OCI-LY1 (cell line): ENCODE results near the gene MTHFD1L.

Experiments used
- H2AFZ ChIP-seq: fragments of 200-600 bp; sonication (generic), shearing (Covaris generic); 2 replicates; pipeline ENCODE4 v1.6.0; 2014; ENCODE audit warnings: antibody characterized with exemption, mild to moderate bottlenecking, low read length
- H3F3A ChIP-seq: fragments of 200-600 bp; sonication (generic), shearing (Covaris generic); 2 replicates; pipeline ENCODE4 v1.6.0; 2014; ENCODE audit warnings: mild to moderate bottlenecking, antibody characterized with exemption, low read length, moderate library complexity; ENCODE audit not compliant: insufficient read depth
- H3K27ac ChIP-seq: fragments of 200-600 bp; sonication (generic); 2 replicates; pipeline ENCODE4 v1.5.1; 2014; ENCODE audit warnings: low read length, mixed run types, mild to moderate bottlenecking, low read depth; ENCODE audit not compliant: poor library complexity, severe bottlenecking
- H3K27me3 ChIP-seq: fragments of 200-600 bp; sonication (generic); 2 replicates; pipeline ENCODE4 v1.6.0; 2014; ENCODE audit warnings: antibody characterized with exemption, mild to moderate bottlenecking, low read length, moderate library complexity; ENCODE audit not compliant: insufficient read depth
- H3K36me3 ChIP-seq: fragments of 200-600 bp; sonication (generic); 2 replicates; pipeline ENCODE4 v1.6.1; 2014; ENCODE audit warnings: mild to moderate bottlenecking, antibody characterized with exemption, low read length, moderate library complexity, mixed read lengths; ENCODE audit not compliant: insufficient read depth
- H3K4me1 ChIP-seq: fragments of 200-600 bp; sonication (generic); 2 replicates; pipeline ENCODE4 v1.5.1; 2014; ENCODE audit warnings: mild to moderate bottlenecking, low read length, moderate library complexity; ENCODE audit not compliant: insufficient read depth, severe bottlenecking
- H3K4me2 ChIP-seq: fragments of 200-600 bp; sonication (generic), shearing (Covaris generic); 2 replicates; pipeline ENCODE4 v1.6.1; 2014; ENCODE audit warnings: low read length
- H3K4me3 ChIP-seq: fragments of 200-600 bp; sonication (generic); 2 replicates; pipeline ENCODE4 v1.5.1; 2014; ENCODE audit warnings: low read length, low read depth, mild to moderate bottlenecking, mixed read lengths; ENCODE audit not compliant: poor library complexity, severe bottlenecking
- H3K79me2 ChIP-seq: fragments of 200-600 bp; shearing (Covaris generic); 2 replicates; pipeline ENCODE4 v1.6.1; 2016; ENCODE audit warnings: mixed run types, low read length, mixed read lengths; ENCODE audit not compliant: insufficient read depth
- H3K9ac ChIP-seq: fragments of 200-600 bp; sonication (generic), shearing (Covaris generic); 2 replicates; pipeline ENCODE4 v1.6.1; 2014; ENCODE audit warnings: mild to moderate bottlenecking, low read length, mixed read lengths
- H3K9me2 ChIP-seq: fragments of 200-600 bp; sonication (generic), shearing (Covaris generic); 2 replicates; pipeline ENCODE4 v1.6.1; 2014; ENCODE audit warnings: low read depth, mild to moderate bottlenecking, low read length, mixed read lengths
- H3K9me3 ChIP-seq: fragments of 200-600 bp; shearing (Covaris generic); 2 replicates; pipeline ENCODE4 v1.6.1; 2014; ENCODE audit warnings: low read length, mixed read lengths
- H4K20me1 ChIP-seq: fragments of 200-600 bp; sonication (generic), shearing (Covaris generic); 2 replicates; pipeline ENCODE4 v1.6.0; 2016; ENCODE audit warnings: mild to moderate bottlenecking, low read length; ENCODE audit not compliant: insufficient read depth
- EZH2 ChIP-seq: fragments of 200-600 bp; sonication (generic), shearing (Covaris generic); IDR thresholded peaks from 2 replicates; pipeline ENCODE4 v1.8.0; 2017; ENCODE audit warnings: borderline replicate concordance, mixed run types, mild to moderate bottlenecking, antibody characterized with exemption, low read length, moderate library complexity, mixed read lengths
- TF ChIP-seq, protein P1 (sequence below): fragments of 200-600 bp; sonication (generic), shearing (Covaris generic); IDR thresholded peaks from 2 replicates; pipeline ENCODE4 v1.5.1; 2017; ENCODE audit warnings: mild to moderate bottlenecking, antibody characterized with exemption, low read length, moderate library complexity, mixed read lengths

Gene MTHFD1L

GRCh38 chr6:150895928-150896632, 30.6 kb downstream of the MTHFD1L start:
- TF ChIP-seq, protein P1, sequence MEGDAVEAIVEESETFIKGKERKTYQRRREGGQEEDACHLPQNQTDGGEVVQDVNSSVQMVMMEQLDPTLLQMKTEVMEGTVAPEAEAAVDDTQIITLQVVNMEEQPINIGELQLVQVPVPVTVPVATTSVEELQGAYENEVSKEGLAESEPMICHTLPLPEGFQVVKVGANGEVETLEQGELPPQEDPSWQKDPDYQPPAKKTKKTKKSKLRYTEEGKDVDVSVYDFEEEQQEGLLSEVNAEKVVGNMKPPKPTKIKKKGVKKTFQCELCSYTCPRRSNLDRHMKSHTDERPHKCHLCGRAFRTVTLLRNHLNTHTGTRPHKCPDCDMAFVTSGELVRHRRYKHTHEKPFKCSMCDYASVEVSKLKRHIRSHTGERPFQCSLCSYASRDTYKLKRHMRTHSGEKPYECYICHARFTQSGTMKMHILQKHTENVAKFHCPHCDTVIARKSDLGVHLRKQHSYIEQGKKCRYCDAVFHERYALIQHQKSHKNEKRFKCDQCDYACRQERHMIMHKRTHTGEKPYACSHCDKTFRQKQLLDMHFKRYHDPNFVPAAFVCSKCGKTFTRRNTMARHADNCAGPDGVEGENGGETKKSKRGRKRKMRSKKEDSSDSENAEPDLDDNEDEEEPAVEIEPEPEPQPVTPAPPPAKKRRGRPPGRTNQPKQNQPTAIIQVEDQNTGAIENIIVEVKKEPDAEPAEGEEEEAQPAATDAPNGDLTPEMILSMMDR = no peak
- TF ChIP-seq EZH2 = no peak
- H3F3A ChIP-seq = no peaks in the 10 kb centered on the region
- peaks cover 35% of the 10 kb centered on the region; the same call in 1 of the 2 replicates for H3K36me3 ChIP-seq
- no peak overlapping the region for H2AFZ ChIP-seq
- no peaks in the 10 kb centered on the region for H3K79me2 ChIP-seq
- H3K4me3 ChIP-seq = no peak overlapping the region
- H3K9me3 ChIP-seq = no peaks in the 10 kb centered on the region
- H3K27me3 ChIP-seq = no peaks in the 10 kb centered on the region
- no peak overlapping the region for H3K9ac ChIP-seq
- H3K9me2 ChIP-seq = no peaks in the 10 kb centered on the region
- H3K4me2 ChIP-seq = no peak overlapping the region
- peaks cover 20% of the 10 kb centered on the region for H3K4me1 ChIP-seq
- H4K20me1 ChIP-seq = no peaks in the 10 kb centered on the region
- H3K27ac ChIP-seq = no peak overlapping the region

DNA sequence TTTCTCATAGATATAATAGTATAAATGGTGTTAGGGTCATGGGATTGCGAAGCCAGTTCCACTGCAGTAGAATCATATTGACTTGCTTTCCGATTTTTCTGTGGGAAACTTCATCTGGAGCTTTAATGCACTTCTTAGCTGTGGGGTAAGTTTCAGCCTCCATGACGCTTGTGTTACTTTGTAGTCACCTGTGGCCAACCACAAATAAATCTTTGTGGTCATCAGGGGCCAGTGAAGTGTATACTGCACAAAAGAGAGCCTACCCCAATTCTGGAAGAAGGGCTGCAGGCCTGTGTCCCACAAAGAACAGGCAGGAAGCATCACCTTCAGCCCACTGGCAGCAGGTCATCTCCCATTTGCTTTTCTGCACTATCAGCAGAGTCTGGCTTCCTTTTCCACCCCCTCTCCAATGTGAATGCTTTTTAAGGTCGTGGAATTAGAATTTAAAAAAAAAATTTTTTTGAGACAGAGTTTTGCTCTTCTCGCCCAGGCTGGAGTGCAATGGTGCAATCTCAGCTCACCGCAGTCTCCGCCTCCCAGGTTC, 32.0 kb downstream of the MTHFD1L start:
- TF ChIP-seq, protein P1 = no peak
- TF ChIP-seq EZH2 = no peak
- no peak overlapping the region for H2AFZ ChIP-seq
- no peaks in the 10 kb centered on the region for H3K79me2 ChIP-seq
- H3K9me2 ChIP-seq = no peaks in the 10 kb centered on the region
- H3K4me3 ChIP-seq = no peak overlapping the region
- no peaks in the 10 kb centered on the region for H3K9me3 ChIP-seq
- peaks cover 20% of the 10 kb centered on the region for H3K4me1 ChIP-seq
- H3K36me3 ChIP-seq = peaks cover 30% of the 10 kb centered on the region; the same call in 1 of the 2 replicates
- no peak overlapping the region for H3K27ac ChIP-seq
- no peaks in the 10 kb centered on the region for H4K20me1 ChIP-seq
- H3K9ac ChIP-seq = no peak overlapping the region
- no peak overlapping the region for H3K4me2 ChIP-seq
- no peaks in the 10 kb centered on the region for H3F3A ChIP-seq
- no peaks in the 10 kb centered on the region for H3K27me3 ChIP-seq

GRCh38 chr6:150898399-150899170, 33.1 kb downstream of the MTHFD1L start:
- Histone ChIP-seq H3K9me3 (no peaks in the 10 kb centered on the region), H3F3A (no peaks in the 10 kb centered on the region), H4K20me1 (no peaks in the 10 kb centered on the region), H3K4me1 (peaks cover 20% of the 10 kb centered on the region), H3K36me3 (peaks cover 26% of the 10 kb centered on the region; the same call in 1 of the 2 replicates), H3K27ac (no peak overlapping the region), H3K9ac (no peak overlapping the region), H3K79me2 (no peaks in the 10 kb centered on the region), H2AFZ (no peak overlapping the region), H3K4me2 (no peak overlapping the region), H3K9me2 (no peaks in the 10 kb centered on the region), H3K4me3 (no peak overlapping the region), H3K27me3 (no peaks in the 10 kb centered on the region)
- TF ChIP-seq, protein P1 = no peak
- TF ChIP-seq EZH2 = no peak
